OCI-LY3 (cell line): Measurements from ENCODE around the gene ZNF296.

Experiments
- EZH2phosphoT487 ChIP-seq: fragments of 200-600 bp; shearing (Covaris generic); IDR thresholded peaks from 2 replicates; pipeline ENCODE4 v1.6.1; 2018; ENCODE audit warnings: antibody characterized with exemption, mixed run types, low read depth
- TF ChIP-seq, protein P1 (sequence below): fragments of 200-600, 300-600 bp; sonication (generic); IDR thresholded peaks from 2 replicates; pipeline ENCODE4 v1.5.1; 2014; ENCODE audit warnings: antibody characterized with exemption, low read length, low read depth

DNA sequence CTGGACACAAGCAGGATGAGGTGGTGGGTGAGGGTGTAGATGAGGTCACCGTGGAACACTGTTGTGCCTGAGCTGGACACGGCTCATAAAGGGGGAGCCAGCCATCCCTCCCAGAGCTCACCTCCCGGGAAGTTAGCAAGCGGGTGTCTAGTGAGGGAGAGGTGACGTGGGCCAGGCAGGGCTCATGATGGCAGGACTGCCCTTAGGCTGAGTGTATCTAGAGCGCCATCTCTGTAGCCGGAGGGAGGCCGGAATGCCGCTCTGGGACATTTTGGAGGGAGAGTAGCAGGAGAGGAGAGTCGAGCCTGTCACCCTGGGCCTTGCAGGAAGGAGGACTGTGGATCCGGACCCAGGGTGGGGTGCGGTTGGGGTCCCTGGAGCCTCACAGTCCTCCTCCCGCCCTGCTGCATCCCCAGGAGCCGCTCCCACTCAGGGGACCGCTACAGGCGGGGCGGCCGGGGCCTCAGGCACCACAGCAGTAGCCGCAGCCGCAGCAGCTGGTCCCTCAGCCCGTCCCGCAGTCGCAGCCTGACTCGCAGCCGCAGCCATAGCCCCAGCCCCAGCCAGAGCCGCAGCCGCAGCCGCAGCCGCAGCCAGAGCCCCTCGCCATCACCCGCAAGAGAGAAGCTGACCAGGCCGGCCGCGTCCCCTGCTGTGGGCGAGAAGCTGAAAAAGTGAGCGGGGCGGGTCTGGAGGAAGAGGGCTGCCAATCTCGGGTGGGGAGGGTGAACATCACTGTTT, 9.2 kb downstream of the ZNF296 start:
- TF ChIP-seq EZH2phosphoT487, result no peak
- TF ChIP-seq, protein P1, sequence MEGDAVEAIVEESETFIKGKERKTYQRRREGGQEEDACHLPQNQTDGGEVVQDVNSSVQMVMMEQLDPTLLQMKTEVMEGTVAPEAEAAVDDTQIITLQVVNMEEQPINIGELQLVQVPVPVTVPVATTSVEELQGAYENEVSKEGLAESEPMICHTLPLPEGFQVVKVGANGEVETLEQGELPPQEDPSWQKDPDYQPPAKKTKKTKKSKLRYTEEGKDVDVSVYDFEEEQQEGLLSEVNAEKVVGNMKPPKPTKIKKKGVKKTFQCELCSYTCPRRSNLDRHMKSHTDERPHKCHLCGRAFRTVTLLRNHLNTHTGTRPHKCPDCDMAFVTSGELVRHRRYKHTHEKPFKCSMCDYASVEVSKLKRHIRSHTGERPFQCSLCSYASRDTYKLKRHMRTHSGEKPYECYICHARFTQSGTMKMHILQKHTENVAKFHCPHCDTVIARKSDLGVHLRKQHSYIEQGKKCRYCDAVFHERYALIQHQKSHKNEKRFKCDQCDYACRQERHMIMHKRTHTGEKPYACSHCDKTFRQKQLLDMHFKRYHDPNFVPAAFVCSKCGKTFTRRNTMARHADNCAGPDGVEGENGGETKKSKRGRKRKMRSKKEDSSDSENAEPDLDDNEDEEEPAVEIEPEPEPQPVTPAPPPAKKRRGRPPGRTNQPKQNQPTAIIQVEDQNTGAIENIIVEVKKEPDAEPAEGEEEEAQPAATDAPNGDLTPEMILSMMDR, result no peak
